H9 (cell line): Measurements from ENCODE around the gene GNAS. TPM values are rescaled to one million over a fixed set of nuclear protein-coding genes. Genes with fewer than 3 reads are reported as not detected.

Source experiments
- DNase-seq: peaks from one replicate; pipeline ENCODE4 v3.0.0-alpha.2; 2017
- H2AFZ ChIP-seq: one replicate; pipeline ENCODE4 v1.6.1; 2013; ENCODE audit warnings: mild to moderate bottlenecking, low read length, control low read depth, moderate library complexity
- H2AK5ac ChIP-seq: 2 replicates; pipeline ENCODE4 v1.6.1; 2013; ENCODE audit warnings: low read length, control low read depth, mixed read lengths; ENCODE audit not compliant: insufficient read length
- H2BK120ac ChIP-seq: one replicate; pipeline ENCODE4 v1.6.1; 2013; ENCODE audit warnings: low read depth, mild to moderate bottlenecking, low read length, control low read depth, inconsistent platforms; ENCODE audit not compliant: poor library complexity, severe bottlenecking
- H2BK12ac ChIP-seq: 2 replicates; pipeline ENCODE4 v1.6.1; 2013; ENCODE audit warnings: low read length, control low read depth, mixed read lengths, low read depth; ENCODE audit not compliant: insufficient read length
- H2BK15ac ChIP-seq: 2 replicates; pipeline ENCODE4 v1.6.1; 2013; ENCODE audit warnings: low read depth, low read length, control low read depth
- H2BK20ac ChIP-seq: one replicate; pipeline ENCODE4 v1.6.1; 2013; ENCODE audit warnings: low read depth, mild to moderate bottlenecking, low read length, control low read depth, inconsistent platforms; ENCODE audit not compliant: poor library complexity, severe bottlenecking
- H2BK5ac ChIP-seq: 2 replicates; pipeline ENCODE4 v1.6.1; 2013; ENCODE audit warnings: low read length, control low read depth, mixed read lengths; ENCODE audit not compliant: insufficient read length
- H3K14ac ChIP-seq: 2 replicates; pipeline ENCODE4 v1.6.1; 2013; ENCODE audit warnings: low read length, control low read depth; ENCODE audit not compliant: insufficient read depth
- H3K18ac ChIP-seq: 2 replicates; pipeline ENCODE4 v1.6.1; 2013; ENCODE audit warnings: low read depth, mild to moderate bottlenecking, mixed read lengths, low read length, control low read depth; ENCODE audit not compliant: insufficient read length
- H3K23ac ChIP-seq: 2 replicates; pipeline ENCODE4 v1.6.1; 2013; ENCODE audit warnings: low read length, control low read depth, mixed read lengths, low read depth; ENCODE audit not compliant: insufficient read length
- H3K23me2 ChIP-seq: 2 replicates; pipeline ENCODE4 v1.6.1; 2013; ENCODE audit warnings: low read depth, mild to moderate bottlenecking, mixed read lengths, low read length, control low read depth; ENCODE audit not compliant: insufficient read length, poor library complexity, severe bottlenecking
- H3K27ac ChIP-seq: 2 replicates; pipeline ENCODE4 v1.5.1; 2013; ENCODE audit warnings: low read length, control low read depth, mixed read lengths, low read depth; ENCODE audit not compliant: insufficient read length
- H3K27me3 ChIP-seq: 2 replicates; pipeline ENCODE4 v1.6.1; 2013; ENCODE audit warnings: low read length, control low read depth, inconsistent platforms; ENCODE audit not compliant: insufficient read depth
- H3K4ac ChIP-seq: 2 replicates; pipeline ENCODE4 v1.6.1; 2013; ENCODE audit warnings: low read depth, mild to moderate bottlenecking, control low read depth, inconsistent platforms, low read length, moderate library complexity
- H3K4me1 ChIP-seq: 2 replicates; pipeline ENCODE4 v1.6.1; 2013; ENCODE audit warnings: low read length, control low read depth, inconsistent platforms; ENCODE audit not compliant: insufficient read depth
- H3K4me2 ChIP-seq: 2 replicates; pipeline ENCODE4 v1.6.1; 2013; ENCODE audit warnings: low read length, control low read depth, mixed read lengths; ENCODE audit not compliant: insufficient read length, insufficient read depth
- H3K56ac ChIP-seq: 2 replicates; pipeline ENCODE4 v1.6.1; 2013; ENCODE audit warnings: low read depth, mild to moderate bottlenecking, mixed read lengths, low read length, control low read depth; ENCODE audit not compliant: insufficient read length
- H3K79me1 ChIP-seq: 2 replicates; pipeline ENCODE4 v1.6.1; 2013; ENCODE audit warnings: low read depth, mild to moderate bottlenecking, moderate library complexity, low read length, control low read depth, inconsistent platforms; ENCODE audit not compliant: insufficient read depth, poor library complexity, severe bottlenecking
- H3K79me2 ChIP-seq: 2 replicates; pipeline ENCODE4 v1.6.1; 2013; ENCODE audit warnings: low read length, control low read depth, inconsistent platforms; ENCODE audit not compliant: insufficient read depth
- H3K9ac ChIP-seq: 2 replicates; pipeline ENCODE4 v1.6.1; 2013; ENCODE audit warnings: low read length, control low read depth, mixed read lengths; ENCODE audit not compliant: insufficient read length; ENCODE audit errors: extremely low read depth
- H3K9me3 ChIP-seq: one replicate; pipeline ENCODE4 v1.6.1; 2013; ENCODE audit warnings: low read depth, low read length, inconsistent platforms; ENCODE audit not compliant: control insufficient read depth
- H3T11ph ChIP-seq: one replicate; pipeline ENCODE4 v1.6.1; 2013; ENCODE audit warnings: mild to moderate bottlenecking, low read length, control low read depth, inconsistent platforms
- H4K20me1 ChIP-seq: one replicate; pipeline ENCODE4 v1.6.1; 2013; ENCODE audit not compliant: control insufficient read depth, insufficient read length, insufficient read depth
- H4K5ac ChIP-seq: 2 replicates; pipeline ENCODE4 v1.6.1; 2013; ENCODE audit warnings: low read depth, mild to moderate bottlenecking, mixed read lengths, low read length, control low read depth; ENCODE audit not compliant: insufficient read length
- H4K8ac ChIP-seq: replicated peaks from 2 replicates; pipeline ENCODE4 v1.6.1; 2013; ENCODE audit warnings: low read length, control low read depth, mixed read lengths, low read depth; ENCODE audit not compliant: insufficient read length
- H4K91ac ChIP-seq: 2 replicates; pipeline ENCODE4 v1.6.1; 2013; ENCODE audit warnings: low read depth, mild to moderate bottlenecking, moderate library complexity, mixed read lengths, low read length, control low read depth; ENCODE audit not compliant: insufficient read length
- H3K27ac Mint-ChIP-seq, 3 experiments: 2 replicates in 2 of 3; 3 replicates in 1 of 3; pipeline ENCODE4 v1.8.0; 2020 to 2021; ENCODE audit warnings: mixed read lengths in 3 of 3, mild to moderate bottlenecking in 1 of 3, moderate library complexity in 1 of 3
- H3K27me3 Mint-ChIP-seq: 2 replicates; pipeline ENCODE4 v1.8.0; 2021; ENCODE audit warnings: low read depth, mild to moderate bottlenecking, moderate library complexity, mixed read lengths
- H3K36me3 Mint-ChIP-seq, 3 experiments: 2 replicates in 2 of 3; 3 replicates in 1 of 3; pipeline ENCODE4 v1.8.0; 2020 to 2021; ENCODE audit warnings: low read depth in 3 of 3, mixed read lengths in 3 of 3; ENCODE audit not compliant: insufficient read depth in 1 of 3
- H3K4me1 Mint-ChIP-seq, 2 experiments: 2 replicates each; pipeline ENCODE4 v1.8.0; 2020; ENCODE audit warnings: mixed read lengths in 2 of 2
- H3K4me3 Mint-ChIP-seq, 2 experiments: 2 replicates in 1 of 2; 3 replicates in 1 of 2; pipeline ENCODE4 v1.8.0; 2020 to 2021; ENCODE audit warnings: mild to moderate bottlenecking in 2 of 2, mixed read lengths in 2 of 2, moderate library complexity in 1 of 2
- H3K9me3 Mint-ChIP-seq, 2 experiments: 2 replicates in 1 of 2; 3 replicates in 1 of 2; pipeline ENCODE4 v1.8.0; 2020; ENCODE audit warnings: mild to moderate bottlenecking in 2 of 2, mixed read lengths in 2 of 2, moderate library complexity in 1 of 2
- CTCF ChIP-seq: fragments of 200-600 bp; sonication (generic); conservative IDR thresholded peaks from 3 replicates; pipeline ENCODE4 v1.8.0; 2021; ENCODE audit warnings: antibody characterized with exemption, mild to moderate bottlenecking
- WGBS: extraction: QIAGEN DNeasy Blood & Tissue Kit; methylation state at CpG from one replicate; pipeline ENCODE4 v1.1.7; 2013; ENCODE audit warnings: missing lambda C conversion rate, low lambda C conversion rate, mixed read lengths; ENCODE audit not compliant: insufficient read length; ENCODE audit errors: extremely low coverage; 5-methylcytosine and 5-hydroxymethylcytosine counted together
- total RNA-seq: library from RNA; stranded (reverse); gene quantifications from 2 replicates; pipeline ENCODE4 v1.2.1, GENCODE V29; 2021

The GNAS gene
- total RNA-seq, 1 experiment from 2014 or later = 920 TPM

DNA sequence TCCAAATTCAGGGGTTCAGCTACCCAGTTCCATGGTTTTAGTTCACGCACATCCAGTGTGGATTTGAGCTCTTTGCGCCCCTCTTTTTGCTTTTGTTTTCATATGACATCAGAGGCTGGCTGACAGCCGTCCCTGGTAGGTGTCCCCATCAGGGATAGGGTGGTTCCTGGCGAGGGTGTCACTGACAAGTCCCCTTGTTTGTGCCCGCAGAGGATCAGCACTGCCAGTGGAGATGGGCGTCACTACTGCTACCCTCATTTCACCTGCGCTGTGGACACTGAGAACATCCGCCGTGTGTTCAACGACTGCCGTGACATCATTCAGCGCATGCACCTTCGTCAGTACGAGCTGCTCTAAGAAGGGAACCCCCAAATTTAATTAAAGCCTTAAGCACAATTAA lies 58.0 kb downstream of the GNAS start:
- Histone ChIP-seq H2AFZ (no peak overlapping the region), H2BK5ac (no peak overlapping the region), H3K23me2 (no peaks in the 10 kb centered on the region), H3K56ac (no peak overlapping the region), H3T11ph (no peak overlapping the region), H3K79me1 (no peaks in the 10 kb centered on the region), H2BK15ac (no peak overlapping the region), H3K14ac (no peak overlapping the region), H3K18ac (no peak overlapping the region), H3K9me3 (no peaks in the 10 kb centered on the region), H4K5ac (no peak overlapping the region), H4K20me1 (no peaks in the 10 kb centered on the region), H3K4me2 (no peak overlapping the region), H3K4ac (no peak overlapping the region), H2BK120ac (no peak overlapping the region), H3K27me3 (no peaks in the 10 kb centered on the region), H3K4me1 (no peaks in the 10 kb centered on the region), H2BK20ac (no peak overlapping the region), H3K27ac (no peak overlapping the region), H3K79me2 (no peaks in the 10 kb centered on the region), H3K9ac (no peak overlapping the region), H2AK5ac (no peak overlapping the region), H2BK12ac (no peak overlapping the region), H3K23ac (no peak overlapping the region), H4K8ac (no peak overlapping the region), H4K91ac (no peak overlapping the region)
- TF ChIP-seq CTCF = no peak
- H3K27ac Mint-ChIP-seq = peak overlapping the region in 1 of 3 experiments; percentile 53; a peak in 1 of 7 replicates
- DNase-seq = no peak
- H3K27me3 Mint-ChIP-seq = no peaks in the 10 kb centered on the region
- peaks cover 52 to 69% (median 66%) of the 10 kb centered on the region in 3 experiments; a peak in 6 of 7 replicates for H3K36me3 Mint-ChIP-seq
- no CpG with 5 or more reads among the region's 14 CpGs for WGBS
- no peak overlapping the region for H3K4me3 Mint-ChIP-seq
- no peaks in the 10 kb centered on the region for H3K9me3 Mint-ChIP-seq
- 0 out of 4 replicates have a peak, but pooled peaks cover 0 to 3% of the 10 kb centered on the region in 2 experiments for H3K4me1 Mint-ChIP-seq
